Endothelial cell of umbilical vein (primary cell): ENCODE results near the gene SLC28A1. TPM values are rescaled to one million over a fixed set of nuclear protein-coding genes. Genes with fewer than 3 reads are reported as not detected.

Source experiments
- BruUV-seq: library from RNA; stranded (reverse); fragments of 400-500 nt; replicated peaks from 2 replicates; lab custom pipeline; 2021; lab: Mats Ljungman, UMichigan
- CTCF ChIA-PET: fragments of 300-600, 350-600 bp; sonication (Branson Sonifier 250); formaldehyde crosslinking; loops from one replicate; lab custom pipeline; 2021; ENCODE audit warnings: antibody characterized with exemption, inconsistent platforms; lab: Charles Lee
- POLR2A ChIA-PET: fragments of 300-600, 350-600 bp; sonication (Branson Sonifier 250); formaldehyde crosslinking; loops from one replicate; lab custom pipeline; 2021; ENCODE audit warnings: antibody characterized with exemption, inconsistent platforms; lab: Charles Lee
- DNase-seq: peaks from one replicate; pipeline ENCODE4 v3.0.0-alpha.2; 2011; ENCODE audit warnings: low read depth, low spot score
- FAIRE-seq: peaks from 2 replicates; lab custom pipeline; 2011; peaks lifted over from hg19 to GRCh38; lab: Jason Lieb, UNC
- H2AFZ ChIP-seq: 2 replicates; pipeline ENCODE4 v1.6.0; 2012; ENCODE audit warnings: low read depth, low read length, control low read depth, inconsistent platforms
- H3K27ac ChIP-seq: 2 replicates; pipeline ENCODE4 v1.5.1; 2011; ENCODE audit warnings: low read depth, mild to moderate bottlenecking, control low read depth, low read length, moderate library complexity; ENCODE audit not compliant: insufficient read depth
- H3K27me3 ChIP-seq, 2 experiments: 2 replicates each; pipeline versions ENCODE4 v1.6.0 to v1.6.1; 2011; ENCODE audit warnings: low read length in 2 of 2, mixed read lengths in 1 of 2; ENCODE audit not compliant: control insufficient read depth in 2 of 2, insufficient read depth in 2 of 2
- H3K36me3 ChIP-seq, 2 experiments: 2 replicates in 1 of 2; 3 replicates in 1 of 2; pipeline ENCODE4 v1.5.1; 2011; ENCODE audit warnings: low read length in 2 of 2, mild to moderate bottlenecking in 1 of 2, moderate library complexity in 1 of 2; ENCODE audit not compliant: control insufficient read depth in 2 of 2, insufficient read depth in 2 of 2; ENCODE audit errors: extremely low read depth in 1 of 2
- H3K4me1 ChIP-seq: 3 replicates; pipeline ENCODE4 v1.5.1; 2011; ENCODE audit warnings: mild to moderate bottlenecking, low read length; ENCODE audit not compliant: control insufficient read depth, insufficient read depth; ENCODE audit errors: extremely low read depth
- H3K4me2 ChIP-seq: 2 replicates; pipeline ENCODE4 v1.6.1; 2011; ENCODE audit warnings: low read length, control low read depth, mixed read lengths; ENCODE audit not compliant: insufficient read depth
- H3K4me3 ChIP-seq, 3 experiments: fragments of 200-600 bp in 1 of 3; sonication (generic), shearing (Covaris generic) in 1 of 3; replicated peaks in 1 of 3; 2 replicates each; pipeline ENCODE4 v1.5.1; 2011 to 2016; ENCODE audit warnings: control low read depth in 3 of 3, low read length in 3 of 3, mild to moderate bottlenecking in 2 of 3, inconsistent platforms in 1 of 3, low read depth in 1 of 3, moderate library complexity in 1 of 3; ENCODE audit not compliant: insufficient read depth in 1 of 3
- H3K79me2 ChIP-seq: 2 replicates; pipeline ENCODE4 v1.6.0; 2012; ENCODE audit warnings: low read length, inconsistent platforms; ENCODE audit not compliant: control insufficient read depth, insufficient read depth
- H3K9ac ChIP-seq: replicated peaks from 2 replicates; pipeline ENCODE3; 2011; ENCODE audit warnings: low read length, control low read depth; ENCODE audit not compliant: insufficient read depth; ENCODE audit errors: extremely low read depth
- H3K9me1 ChIP-seq: replicated peaks from 3 replicates; pipeline ENCODE4 v1.6.0; 2011; ENCODE audit warnings: mild to moderate bottlenecking, low read length; ENCODE audit not compliant: control insufficient read depth, insufficient read depth; ENCODE audit errors: extremely low read depth
- H3K9me3 ChIP-seq: replicated peaks from 2 replicates; pipeline ENCODE4 v1.5.1; 2012; ENCODE audit warnings: low read length, inconsistent platforms; ENCODE audit not compliant: control insufficient read depth, insufficient read depth
- H4K20me1 ChIP-seq: replicated peaks from 2 replicates; pipeline ENCODE3; 2011; ENCODE audit warnings: mild to moderate bottlenecking, low read length; ENCODE audit not compliant: control insufficient read depth, insufficient read depth; ENCODE audit errors: extremely low read depth
- GATA2 ChIP-seq: IDR thresholded peaks from 2 replicates; pipeline ENCODE4 v1.7.0; 2011; ENCODE audit warnings: low read depth, mild to moderate bottlenecking, moderate library complexity, mixed read lengths, low read length; ENCODE audit not compliant: insufficient read length, insufficient read depth
- MAX ChIP-seq: IDR thresholded peaks from 2 replicates; pipeline ENCODE4 v1.6.1; 2011; ENCODE audit not compliant: insufficient read depth, insufficient read length
- POLR2AphosphoS5 ChIP-seq: IDR thresholded peaks from 2 replicates; pipeline ENCODE4 v1.6.1; 2012; ENCODE audit warnings: low read depth, mild to moderate bottlenecking, control low read depth, low read length, moderate library complexity; ENCODE audit not compliant: insufficient read depth
- dilution Hi-C: fragments of 300-500 bp; cut with MboI; formaldehyde crosslinking; loops from one replicate; pipeline ENCODE4 v1.15.0; 2019; ENCODE audit warnings: low sequenced_read_pairs; ENCODE audit not compliant: extremely low pct_ligation_motif_present
- intact Hi-C: fragments of 100-400 bp; cut with micrococcal nuclease; formaldehyde crosslinking; loops from one replicate; pipeline ENCODE4 v1.10.0; 2022
- polyA plus RNA-seq, 4 experiments: library from polyadenylated mRNA; depleted of rRNA in 3 of 4; stranded (reverse) in 3 of 4; unstranded in 1 of 4; fragments of >200 nt; gene quantifications; 2 replicates each; pipeline versions ENCODE4 v1.2.1 to v1.2.3, GENCODE V29; 2011 to 2012; ENCODE audit warnings: missing spikeins in 1 of 4
- total RNA-seq: library from RNA; stranded (reverse); gene quantifications from 2 replicates; pipeline ENCODE4 v1.2.3, GENCODE V29; 2021

The SLC28A1 gene
- total and polyA plus RNA-seq, 2 donors (not counting 3 experiments of a cell fraction or from before 2014, with no cell fraction given) = not detected

- Histone ChIP-seq H3K4me3 (no peak overlapping the region), H3K27ac (no peak overlapping the region), H3K36me3 (no peaks in the 10 kb centered on the region), H2AFZ (no peak overlapping the region), H4K20me1 (no peaks in the 10 kb centered on the region), H3K4me1 (no peaks in the 10 kb centered on the region), H3K79me2 (no peaks in the 10 kb centered on the region), H3K9me3 (no peaks in the 10 kb centered on the region), H3K27me3 (no peaks in the 10 kb centered on the region), H3K9me1 (no peaks in the 10 kb centered on the region), H3K9ac (no peak overlapping the region), H3K4me2 (no peak overlapping the region)
- ChIA-PET CTCF (interaction anchor here (0.6 to 1.2 kb wide), 4 partner anchors 9 to 352 kb away, joined by 3 to 5 read pairs (median 4); no protein-coding TSS in a partner anchor), POLR2A (no interaction called here)
- intact Hi-C loops (no loop called here), dilution Hi-C loops (no loop called here)
- TF ChIP-seq POLR2AphosphoS5 = no peak
- BruUV-seq = no TSS peak
- FAIRE-seq = no peak
- DNase-seq = no peak
Measured at GRCh38 chr15:84937144-84937543, 52.7 kb downstream of the SLC28A1 start.

GRCh38 chr15:84938726-84939125, 54.3 kb downstream of the SLC28A1 start:
- no peaks in the 10 kb centered on the region for H3K4me1 ChIP-seq
- no peak overlapping the region for H3K4me3 ChIP-seq
- no peak for DNase-seq
- CTCF ChIA-PET = interaction anchor here (1.9 kb wide), 1 partner anchor 11 kb away, joined by 11 read pairs; no protein-coding TSS in a partner anchor
- no peak overlapping the region for H3K27ac ChIP-seq
- no peak for TF ChIP-seq MAX
- TF ChIP-seq GATA2 = no peak
- no peaks in the 10 kb centered on the region for H3K9me1 ChIP-seq
- FAIRE-seq = no peak
- intact Hi-C loops = no loop called here
- POLR2A ChIA-PET = no interaction called here
- H3K9ac ChIP-seq = no peak overlapping the region
- H3K79me2 ChIP-seq = no peaks in the 10 kb centered on the region
- no TSS peak for BruUV-seq
- H3K27me3 ChIP-seq = no peaks in the 10 kb centered on the region
- no peaks in the 10 kb centered on the region for H4K20me1 ChIP-seq
- H3K36me3 ChIP-seq = no peaks in the 10 kb centered on the region
- H3K4me2 ChIP-seq = no peak overlapping the region
- dilution Hi-C loops = no loop called here
- no peak overlapping the region for H2AFZ ChIP-seq
- H3K9me3 ChIP-seq = no peaks in the 10 kb centered on the region
